Hematopoietic multipotent progenitor cell treated with erythropoietin and hydrocortisone succinate and interleukin-3 and kit ligand, for 8 days (in vitro differentiated cells): Measurements from ENCODE around the gene EAF1.
"Not testable (repeated sequence)": the region's sequence is repeated elsewhere in the genome, so short reads cannot be mapped to it uniquely, and the experiment has no call there.

Experiments
- DNase-seq: peaks from one replicate; pipeline ENCODE4 v3.0.0-alpha.2; 2015

Gene EAF1

GRCh38 chr3:15409239-15409638 lies 18.2 kb upstream of the EAF1 start:
- no peak for DNase-seq

DNA sequence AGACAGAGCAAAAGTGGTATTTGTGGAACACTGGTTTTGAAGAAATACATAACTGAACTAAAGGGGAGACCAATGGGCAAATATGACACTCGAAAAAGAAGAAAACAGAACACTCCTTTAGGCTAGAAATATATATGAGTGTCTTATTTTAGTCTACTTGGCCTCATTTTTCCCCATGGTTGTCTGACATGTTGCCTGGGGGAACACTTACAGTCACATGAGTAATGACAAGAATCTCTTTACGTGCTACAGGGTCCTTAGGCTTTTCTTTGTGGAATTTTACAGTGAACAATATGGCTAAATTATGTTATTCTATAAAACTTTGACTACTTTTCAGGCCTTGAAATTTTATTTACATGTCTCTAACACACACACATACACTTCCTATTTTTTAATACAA lies 17.6 kb upstream of the EAF1 start:
- DNase-seq = no peak

- DNase-seq = not testable (repeated sequence)
Observed at GRCh38 chr3:15410966-15411365, 16.4 kb upstream of the EAF1 start.

DNA sequence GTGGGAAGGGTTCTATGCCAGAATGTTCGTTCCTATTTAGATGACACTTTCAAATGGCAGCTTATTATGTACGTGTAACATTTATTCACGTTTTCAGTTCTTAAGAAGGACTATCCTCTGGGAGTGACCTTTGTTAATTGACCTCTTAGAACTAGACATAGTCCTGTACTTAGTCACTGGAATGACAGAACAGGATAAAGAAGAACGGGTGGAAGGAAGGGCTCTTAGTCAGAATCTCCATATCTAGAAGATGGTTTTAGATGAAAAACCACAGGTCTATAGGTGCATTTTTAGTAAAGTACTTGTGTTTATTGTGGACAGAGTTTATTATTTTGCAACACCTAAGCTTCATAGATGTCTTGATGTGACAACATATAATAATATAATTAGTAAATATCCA lies 6.5 kb upstream of the EAF1 start:
- DNase-seq = no peak

GRCh38 chr3:15426579-15427118 lies 749 bp upstream of the EAF1 start:
- DNase-seq = no peak

DNA sequence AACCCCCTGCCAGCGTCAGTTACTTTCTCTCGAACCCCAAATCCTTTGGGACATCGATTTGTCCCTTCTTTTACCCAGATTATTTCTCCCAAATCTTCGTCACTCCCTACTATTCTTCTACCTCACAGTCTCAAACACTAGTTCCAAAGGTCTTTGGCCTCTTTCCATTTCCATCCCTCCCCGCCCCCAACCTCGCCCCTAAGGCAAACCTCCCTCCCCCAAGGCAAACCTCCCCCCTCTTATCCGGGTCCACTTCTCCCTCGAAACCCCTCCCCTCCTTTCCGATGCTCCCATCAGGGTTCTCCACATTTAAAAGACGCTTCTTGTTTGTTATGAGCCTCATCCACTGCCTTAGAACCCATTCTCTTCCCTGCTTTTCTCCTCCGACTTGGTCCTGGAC lies 583 bp downstream of the EAF1 start:
- DNase-seq = peak; percentile 5

GRCh38 chr3:15428539-15428938 lies 1.1 kb downstream of the EAF1 start:
- peak; percentile 26 for DNase-seq

- DNase-seq = no peak
Observed at GRCh38 chr3:15429080-15429479, 1.7 kb downstream of the EAF1 start.

- no peak for DNase-seq
Observed at GRCh38 chr3:15430624-15431023, 3.2 kb downstream of the EAF1 start.

GRCh38 chr3:15431256-15431837 lies 3.9 kb downstream of the EAF1 start:
- no peak for DNase-seq

DNA sequence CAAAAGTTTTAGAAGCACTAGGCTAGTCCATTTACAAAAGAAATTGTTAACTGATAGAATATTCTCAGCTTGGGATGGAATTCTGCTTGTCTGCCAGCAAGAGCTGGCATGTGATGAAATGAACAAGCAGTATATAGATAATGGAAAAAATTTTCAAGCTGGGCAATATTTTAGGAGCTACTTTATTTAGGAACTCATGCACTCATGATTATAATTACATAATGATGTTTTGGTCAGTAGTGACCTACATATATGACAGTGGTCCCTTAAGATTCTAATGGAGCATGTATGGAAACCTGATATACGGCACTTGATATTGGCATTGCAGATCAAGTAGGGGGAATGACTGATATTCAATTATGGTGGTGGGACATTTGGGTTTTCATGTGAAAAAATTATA lies 6.1 kb downstream of the EAF1 start:
- no peak for DNase-seq

- DNase-seq = no peak
Observed at GRCh38 chr3:15434756-15435155, 7.4 kb downstream of the EAF1 start.

DNA sequence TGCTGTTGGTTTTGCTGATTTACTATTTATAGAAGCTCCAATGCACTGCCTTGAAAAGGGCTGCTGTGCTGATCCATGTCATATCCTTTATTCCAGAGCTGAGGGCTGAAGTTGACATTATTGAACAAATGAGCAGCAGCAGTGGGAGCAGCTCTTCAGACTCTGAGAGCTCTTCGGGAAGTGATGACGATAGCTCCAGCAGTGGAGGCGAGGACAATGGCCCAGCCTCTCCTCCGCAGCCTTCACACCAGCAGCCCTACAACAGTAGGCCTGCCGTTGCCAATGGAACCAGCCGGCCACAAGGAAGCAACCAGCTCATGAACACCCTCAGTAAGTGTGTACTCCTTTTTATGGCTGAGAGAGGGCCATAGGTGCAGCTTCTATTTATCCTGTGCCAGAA lies 8.8 kb downstream of the EAF1 start:
- DNase-seq = no peak

GRCh38 chr3:15438983-15439382 lies 11.6 kb downstream of the EAF1 start:
- DNase-seq = no peak

DNA sequence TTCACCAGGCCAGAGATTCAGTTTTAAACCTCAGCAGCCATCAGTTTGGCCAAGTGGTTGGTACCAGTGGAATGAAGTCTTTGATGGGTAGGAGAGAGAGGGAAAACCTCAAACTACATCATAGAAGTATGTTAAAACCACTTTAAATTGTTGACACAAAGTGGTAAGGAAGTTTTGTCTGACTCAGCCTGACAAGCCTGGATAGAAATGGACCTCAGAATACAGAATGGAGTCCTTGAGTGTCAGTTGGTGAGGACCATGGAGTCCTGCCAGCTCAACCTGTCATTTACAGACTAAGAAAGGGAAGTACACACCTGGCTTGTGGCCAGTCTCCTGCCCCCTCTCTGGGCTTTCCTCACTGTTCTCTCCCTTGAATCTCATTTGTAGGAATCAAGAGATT lies 12.1 kb downstream of the EAF1 start:
- DNase-seq = no peak

GRCh38 chr3:15440891-15441290 lies 13.5 kb downstream of the EAF1 start:
- DNase-seq = no peak

DNA sequence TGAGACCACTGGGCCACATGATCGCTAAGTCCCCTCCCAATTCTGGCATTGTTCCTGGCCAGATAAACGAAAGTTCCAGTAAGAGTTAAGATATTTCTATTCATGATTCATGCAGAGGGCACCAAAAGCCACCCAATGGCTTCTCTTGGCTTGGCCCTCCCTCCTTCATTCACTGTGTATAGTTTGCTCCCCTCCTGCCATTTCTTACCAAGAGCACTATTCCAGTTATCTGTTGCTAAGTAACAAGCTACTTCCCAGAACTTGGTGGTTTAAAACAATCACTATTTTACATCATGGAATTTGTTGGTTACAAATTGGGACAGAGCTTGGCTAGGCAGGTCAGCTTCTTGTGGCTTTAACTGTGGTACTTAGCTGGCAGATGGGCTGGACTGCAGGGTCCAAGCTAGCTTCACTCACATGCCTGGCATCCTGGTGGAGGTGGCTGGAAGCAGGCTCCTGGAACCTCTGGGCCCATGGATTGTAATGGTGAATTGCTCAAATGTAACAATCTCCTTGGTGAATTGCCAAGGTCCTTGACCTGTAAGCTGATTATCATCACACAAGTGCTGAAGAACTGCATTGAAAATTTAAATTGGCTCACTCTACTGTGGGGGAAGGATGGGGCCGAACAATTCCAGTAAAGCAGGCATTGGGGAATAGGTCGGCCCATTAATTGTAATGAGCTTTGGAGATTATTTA lies 16.6 kb downstream of the EAF1 start:
- DNase-seq = no peak

DNA sequence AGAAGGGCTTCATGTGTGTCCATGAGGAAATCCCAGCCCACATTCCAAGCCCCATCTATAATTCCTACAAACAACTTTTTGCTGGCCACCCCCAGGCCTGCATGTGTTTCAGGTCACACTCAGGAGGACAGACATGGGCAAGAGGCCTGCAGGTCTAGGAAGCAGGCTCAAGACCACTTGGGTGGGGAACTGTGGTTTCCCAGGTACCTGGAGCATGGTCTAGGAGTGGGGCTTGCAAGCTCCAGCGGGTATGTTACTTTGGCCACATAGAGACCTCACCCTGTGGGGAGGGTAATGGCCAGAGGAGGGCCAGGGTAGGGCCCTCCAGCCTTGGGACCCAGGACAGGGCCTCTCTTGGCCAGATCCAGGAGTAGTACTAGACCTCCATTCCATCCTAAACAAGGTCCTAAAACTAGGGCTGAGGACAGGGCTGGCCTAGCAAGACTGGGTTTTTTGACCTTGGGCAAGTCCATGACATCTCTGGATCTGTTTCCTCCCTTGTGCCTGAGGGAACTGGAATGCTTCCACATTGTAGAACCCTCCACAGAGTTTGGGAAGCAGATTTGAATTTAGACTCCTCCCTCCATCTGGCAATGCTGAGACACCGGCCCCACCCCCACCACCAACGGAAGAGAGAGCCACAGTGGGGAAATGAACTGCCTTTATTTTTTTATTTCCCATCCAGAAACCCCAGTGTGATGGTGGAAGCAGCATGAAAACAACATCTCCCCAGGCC lies 22.3 kb downstream of the EAF1 start:
- DNase-seq = no peak

GRCh38 chr3:15450438-15451215 lies 23.2 kb downstream of the EAF1 start:
- DNase-seq = no peak

GRCh38 chr3:15451216-15452113 lies 24.1 kb downstream of the EAF1 start:
- DNase-seq = no peak

DNA sequence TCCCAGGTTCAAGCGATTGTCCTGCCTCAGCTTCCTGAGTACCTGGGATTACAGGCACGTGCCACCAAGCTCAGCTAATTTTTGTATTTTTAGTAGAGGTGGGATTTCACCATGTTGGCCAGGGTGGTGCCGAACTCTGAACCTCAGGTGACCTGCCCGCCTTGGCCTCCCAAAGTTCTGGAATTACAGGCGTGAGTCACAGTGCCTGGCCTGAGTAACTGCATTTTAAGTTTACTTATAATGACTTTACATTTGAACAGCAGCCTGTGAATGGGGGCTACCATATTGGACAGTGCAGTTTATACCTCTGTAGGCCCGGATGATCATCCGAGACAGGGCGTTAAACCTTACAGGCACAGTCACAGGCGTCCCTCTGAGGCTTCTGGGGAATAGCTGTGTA lies 24.8 kb downstream of the EAF1 start:
- DNase-seq = no peak

DNA sequence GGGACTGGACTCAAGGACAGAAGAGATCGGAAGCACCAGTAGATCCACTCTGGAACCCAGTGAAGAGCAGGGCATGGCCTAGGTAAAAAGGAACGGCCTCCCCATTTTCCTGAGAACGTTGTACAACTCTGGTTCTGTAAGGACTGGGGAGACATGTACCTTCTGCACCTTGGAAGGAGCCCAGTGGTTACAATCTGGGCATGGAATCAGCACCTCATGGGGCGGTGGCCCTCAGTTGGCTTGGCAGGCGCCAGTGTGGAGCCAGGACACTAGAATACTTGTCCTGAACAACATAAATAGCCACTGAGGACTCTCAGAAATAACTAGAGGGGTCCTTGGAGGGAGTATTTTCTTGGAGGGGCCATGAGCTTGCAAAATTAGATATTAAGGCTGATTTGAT lies 25.6 kb downstream of the EAF1 start:
- DNase-seq = no peak
